ENCODE measurements around the gene YPEL2. TPM values are rescaled to one million over a fixed set of nuclear protein-coding genes. Genes with fewer than 3 reads are reported as not detected.

YPEL2 gene
- total and polyA plus RNA-seq, 4 experiments from 2014 or later: 9.9 to 42.4 (median 31.2) TPM

- peaks cover 57% of the 10 kb centered on the region for H3K4me1 ChIP-seq (ENCODE audit: insufficient read depth, low read length)
- H3K9me3 ChIP-seq (ENCODE audit: control insufficient read depth in 1 of 2, low read length in 2 of 2): no peaks in the 10 kb centered on the region
- H3K27ac Mint-ChIP-seq: no peak overlapping the region
- ChIA-PET CTCF (ENCODE audit: partially characterized antibody) (interaction anchor here (1.4 to 1.5 kb wide), 2 partner anchors 9 to 28 kb away, joined by 4 to 5 read pairs; no protein-coding TSS in a partner anchor), POLR2A (ENCODE audit: partially characterized antibody) (interaction anchor here (1.1 kb wide), 2 partner anchors 9 to 12 kb away, joined by 3 to 4 read pairs; no protein-coding TSS in a partner anchor)
- no peak overlapping the region for H3K4me3 Mint-ChIP-seq
- no peaks in the 10 kb centered on the region for H3K27me3 ChIP-seq (ENCODE audit: insufficient read depth, low read length)
- H3K9me3 Mint-ChIP-seq: no peaks in the 10 kb centered on the region
- no peak for DNase-seq
- H3K4me1 Mint-ChIP-seq: peaks cover 50 to 72% (median 58%) of the 10 kb centered on the region in 4 donors
- H3K27me3 Mint-ChIP-seq: no peaks in the 10 kb centered on the region
- intact Hi-C loops (cut with micrococcal nuclease): no loop called here
- H3K4me3 ChIP-seq (ENCODE audit: low read length in 2 of 2): no peak overlapping the region
- no peaks in the 10 kb centered on the region for H3K36me3 ChIP-seq (ENCODE audit: insufficient read depth, low read length)
- H3K36me3 Mint-ChIP-seq: peaks cover 0 to 4% of the 10 kb centered on the region in 2 donors
- H3K27ac ChIP-seq (ENCODE audit: low read depth, low read length): no peak overlapping the region
Observed at GRCh38 chr17:59338498-59338897, 7.0 kb downstream of the YPEL2 start.

GRCh38 chr17:59341922-59342321, 10.5 kb downstream of the YPEL2 start:
- Mint-ChIP-seq H3K36me3 (peaks cover 0 to 4% of the 10 kb centered on the region in 2 donors), H3K27ac (peak overlapping the region in 1 of 7 donors; percentile 64), H3K27me3 (no peaks in the 10 kb centered on the region), H3K4me3 (no peak overlapping the region), H3K4me1 (peaks cover 46 to 68% (median 56%) of the 10 kb centered on the region in 4 donors), H3K9me3 (no peaks in the 10 kb centered on the region)
- H3K9me3 ChIP-seq (ENCODE audit: control insufficient read depth in 1 of 2, low read length in 2 of 2): no peaks in the 10 kb centered on the region
- intact Hi-C loops (cut with micrococcal nuclease): no loop called here
- ChIA-PET CTCF (ENCODE audit: partially characterized antibody) (interaction anchor here (1.0 kb wide), 1 partner anchor 99 kb away, joined by 3 read pairs; no protein-coding TSS in a partner anchor), POLR2A (ENCODE audit: partially characterized antibody) (interaction anchor here (2.4 kb wide), 1 partner anchor 10 kb away, joined by 10 read pairs; the partner anchor contains the start of gene YPEL2)
- no peak for DNase-seq
- peaks cover 5% of the 10 kb centered on the region for H3K36me3 ChIP-seq (ENCODE audit: insufficient read depth, low read length)
- H3K4me3 ChIP-seq (ENCODE audit: low read length in 2 of 2): no peak overlapping the region
- H3K4me1 ChIP-seq (ENCODE audit: insufficient read depth, low read length): peaks cover 28% of the 10 kb centered on the region
- no peaks in the 10 kb centered on the region for H3K27me3 ChIP-seq (ENCODE audit: insufficient read depth, low read length)
- H3K27ac ChIP-seq (ENCODE audit: low read depth, low read length): no peak overlapping the region

DNA sequence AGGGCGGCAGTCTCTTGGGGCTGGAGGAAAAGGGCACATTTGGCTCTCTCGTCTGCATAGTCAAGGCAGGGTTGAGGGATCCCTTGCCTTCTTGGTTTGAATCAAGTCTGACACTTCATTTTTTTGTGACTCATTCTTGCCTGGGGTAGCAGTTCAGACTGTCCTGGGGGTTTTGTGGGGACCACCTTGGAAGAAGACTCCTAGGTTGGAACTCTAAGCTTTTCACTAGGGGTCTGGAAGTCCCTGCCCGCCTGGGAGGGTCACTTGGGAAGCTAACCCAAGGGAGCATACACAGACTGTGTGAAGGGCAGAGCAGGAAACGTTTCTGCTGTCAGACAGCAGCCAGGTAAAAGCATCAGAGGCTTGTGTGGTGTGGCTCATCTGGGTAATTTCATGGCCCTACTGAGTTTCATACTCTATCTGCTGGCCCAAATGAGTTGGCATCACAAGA, 11.3 kb downstream of the YPEL2 start:
- Histone ChIP-seq H3K9me3 (ENCODE audit: control insufficient read depth in 1 of 2, low read length in 2 of 2) (no peaks in the 10 kb centered on the region), H3K27me3 (ENCODE audit: insufficient read depth, low read length) (no peaks in the 10 kb centered on the region), H3K27ac (ENCODE audit: low read depth, low read length) (no peak overlapping the region), H3K36me3 (ENCODE audit: insufficient read depth, low read length) (peaks cover 6% of the 10 kb centered on the region), H3K4me3 (ENCODE audit: low read length in 2 of 2) (no peak overlapping the region), H3K4me1 (ENCODE audit: insufficient read depth, low read length) (peaks cover 26% of the 10 kb centered on the region)
- intact Hi-C loops (cut with micrococcal nuclease): no loop called here
- no peaks in the 10 kb centered on the region for H3K27me3 Mint-ChIP-seq
- peaks cover 45 to 68% (median 59%) of the 10 kb centered on the region in 4 donors for H3K4me1 Mint-ChIP-seq
- peak overlapping the region in 3 of 8 donors; percentile 0 to 16 (median 4) for H3K4me3 Mint-ChIP-seq
- CTCF ChIA-PET (ENCODE audit: partially characterized antibody): interaction anchor here (0.8 to 1.0 kb wide), 3 partner anchors 13 to 99 kb away, joined by 3 read pairs; no protein-coding TSS in a partner anchor
- DNase-seq: no peak
- no peaks in the 10 kb centered on the region for H3K9me3 Mint-ChIP-seq
- POLR2A ChIA-PET (ENCODE audit: partially characterized antibody): interaction anchor here (0.7 to 2.4 kb wide), 3 partner anchors 11 to 20 kb away, joined by 3 to 10 read pairs (median 3); partner anchors contain the start of gene YPEL2
- peak overlapping the region in 5 of 7 donors; percentile 1 to 80 (median 19) for H3K27ac Mint-ChIP-seq
- peaks cover 0 to 4% of the 10 kb centered on the region in 2 donors for H3K36me3 Mint-ChIP-seq

- peak overlapping the region in 1 of 7 donors; percentile 39 for H3K27ac Mint-ChIP-seq
Observed at GRCh38 chr17:59345476-59345875, 14.0 kb downstream of the YPEL2 start.

DNA sequence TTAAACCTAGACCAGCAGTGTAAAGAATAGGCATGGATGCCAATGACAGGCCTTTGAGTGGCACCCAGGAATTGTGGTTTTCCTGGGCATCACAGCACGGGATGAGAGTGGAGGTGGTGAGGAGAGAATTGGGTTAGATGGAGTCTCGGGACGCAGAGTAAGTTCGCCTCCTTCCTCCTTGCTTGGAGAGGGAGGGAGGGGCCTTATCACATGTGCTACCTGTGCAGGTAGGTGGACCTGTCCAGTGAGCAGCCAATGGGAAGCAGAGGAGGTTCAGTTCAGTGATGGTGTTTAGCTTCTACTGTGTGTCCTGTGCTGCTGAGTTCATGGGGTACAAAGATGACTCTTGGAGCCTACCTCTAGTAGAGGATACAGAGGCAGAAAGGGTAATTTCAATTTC, 14.9 kb downstream of the YPEL2 start:
- no peaks in the 10 kb centered on the region for H3K27me3 Mint-ChIP-seq
- Histone ChIP-seq H3K27me3 (ENCODE audit: insufficient read depth, low read length) (no peaks in the 10 kb centered on the region), H3K9me3 (ENCODE audit: control insufficient read depth in 1 of 2, low read length in 2 of 2) (no peaks in the 10 kb centered on the region), H3K4me1 (ENCODE audit: insufficient read depth, low read length) (peaks cover 23% of the 10 kb centered on the region), H3K4me3 (ENCODE audit: low read length in 2 of 2) (no peak overlapping the region), H3K36me3 (ENCODE audit: insufficient read depth, low read length) (peaks cover 6% of the 10 kb centered on the region), H3K27ac (ENCODE audit: low read depth, low read length) (no peak overlapping the region)
- no peak for DNase-seq
- peaks cover 0 to 2% of the 10 kb centered on the region in 2 donors for H3K36me3 Mint-ChIP-seq
- intact Hi-C loops (cut with micrococcal nuclease): no loop called here
- ChIA-PET POLR2A (ENCODE audit: partially characterized antibody) (interaction anchor here (0.7 kb wide), 1 partner anchor 11 kb away, joined by 3 read pairs; no protein-coding TSS in a partner anchor), CTCF (ENCODE audit: partially characterized antibody) (interaction anchor here (1.1 to 1.4 kb wide), 2 partner anchors 34 to 94 kb away, joined by 3 read pairs; no protein-coding TSS in a partner anchor)
- peaks cover 42 to 80% (median 56%) of the 10 kb centered on the region in 4 donors for H3K4me1 Mint-ChIP-seq
- H3K4me3 Mint-ChIP-seq: no peak overlapping the region
- H3K27ac Mint-ChIP-seq: peak overlapping the region in 1 of 7 donors; percentile 44
- H3K9me3 Mint-ChIP-seq: no peaks in the 10 kb centered on the region

More at GRCh38 chr17:59345476-59345875, 14.0 kb downstream of the YPEL2 start:
- Mint-ChIP-seq H3K36me3 (peaks cover 0 to 2% of the 10 kb centered on the region in 2 donors), H3K9me3 (no peaks in the 10 kb centered on the region), H3K27me3 (no peaks in the 10 kb centered on the region), H3K4me3 (no peak overlapping the region), H3K4me1 (peaks cover 42 to 73% (median 53%) of the 10 kb centered on the region in 4 donors)
- Histone ChIP-seq H3K36me3 (ENCODE audit: insufficient read depth, low read length) (peaks cover 6% of the 10 kb centered on the region), H3K4me3 (ENCODE audit: low read length in 2 of 2) (no peak overlapping the region), H3K4me1 (ENCODE audit: insufficient read depth, low read length) (peaks cover 22% of the 10 kb centered on the region), H3K27ac (ENCODE audit: low read depth, low read length) (no peak overlapping the region), H3K9me3 (ENCODE audit: control insufficient read depth in 1 of 2, low read length in 2 of 2) (no peaks in the 10 kb centered on the region), H3K27me3 (ENCODE audit: insufficient read depth, low read length) (no peaks in the 10 kb centered on the region)
- intact Hi-C loops (cut with micrococcal nuclease): no loop called here
- ChIA-PET POLR2A (ENCODE audit: partially characterized antibody) (interaction anchor here (1.0 to 1.2 kb wide), 2 partner anchors 13 to 35 kb away, joined by 3 to 6 read pairs; no protein-coding TSS in a partner anchor), CTCF (ENCODE audit: partially characterized antibody) (interaction anchor here (1.1 to 1.4 kb wide), 2 partner anchors 33 to 94 kb away, joined by 3 read pairs; no protein-coding TSS in a partner anchor)
- no peak for DNase-seq

DNA sequence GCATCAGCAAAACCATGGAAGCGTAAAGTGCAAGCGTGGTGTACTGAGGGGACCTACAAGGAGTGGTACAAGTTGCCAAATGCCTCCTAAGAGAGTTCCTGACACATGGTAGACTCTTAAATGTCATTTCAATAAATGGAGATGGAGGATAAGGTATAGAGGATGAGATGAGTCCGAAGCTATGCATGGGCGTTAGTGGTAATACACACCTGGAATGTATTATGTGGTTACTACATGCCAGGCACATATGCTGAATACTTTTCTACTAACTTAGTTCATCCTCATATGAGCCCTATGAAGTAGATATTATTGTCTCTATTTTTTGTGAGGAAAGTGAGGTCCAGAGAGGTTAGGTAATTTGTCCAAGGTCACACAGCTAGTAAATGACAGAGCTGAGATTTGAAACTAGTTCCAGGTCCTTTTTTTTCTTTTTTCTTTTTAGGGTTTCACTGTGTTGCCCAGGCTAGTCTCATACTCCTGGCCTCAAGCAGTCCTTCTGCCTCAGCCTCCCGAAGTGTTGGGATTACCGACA, 15.5 kb downstream of the YPEL2 start:
- no peak overlapping the region for H3K27ac ChIP-seq (ENCODE audit: low read depth, low read length)

GRCh38 chr17:59347975-59348391, 16.5 kb downstream of the YPEL2 start:
- Histone ChIP-seq H3K27ac (ENCODE audit: low read depth, low read length) (no peak overlapping the region), H3K27me3 (ENCODE audit: insufficient read depth, low read length) (no peaks in the 10 kb centered on the region), H3K36me3 (ENCODE audit: insufficient read depth, low read length) (peaks cover 6% of the 10 kb centered on the region), H3K9me3 (ENCODE audit: control insufficient read depth in 1 of 2, low read length in 2 of 2) (no peaks in the 10 kb centered on the region), H3K4me1 (ENCODE audit: insufficient read depth, low read length) (peaks cover 22% of the 10 kb centered on the region), H3K4me3 (ENCODE audit: low read length in 2 of 2) (no peak overlapping the region)
- H3K27me3 Mint-ChIP-seq: no peaks in the 10 kb centered on the region
- no peak overlapping the region for H3K4me3 Mint-ChIP-seq
- H3K9me3 Mint-ChIP-seq: no peaks in the 10 kb centered on the region
- intact Hi-C loops (cut with micrococcal nuclease): no loop called here
- no peak for DNase-seq
- ChIA-PET POLR2A (ENCODE audit: partially characterized antibody) (no interaction called here), CTCF (ENCODE audit: partially characterized antibody) (interaction anchor here (1.0 kb wide), 2 partner anchors 8 to 27 kb away, joined by 3 read pairs; no protein-coding TSS in a partner anchor)
- peaks cover 42 to 82% (median 59%) of the 10 kb centered on the region in 4 donors for H3K4me1 Mint-ChIP-seq
- peaks cover 2 to 4% of the 10 kb centered on the region in 2 donors for H3K36me3 Mint-ChIP-seq
- peak overlapping the region in 3 of 7 donors; percentile 29 to 59 (median 37) for H3K27ac Mint-ChIP-seq

More for the DNA sequence above, 15.5 kb downstream of the YPEL2 start:
- peaks cover 22% of the 10 kb centered on the region for H3K4me1 ChIP-seq (ENCODE audit: insufficient read depth, low read length)
- DNase-seq: no peak
- Mint-ChIP-seq H3K27me3 (no peaks in the 10 kb centered on the region), H3K4me1 (peaks cover 41 to 82% (median 58%) of the 10 kb centered on the region in 4 donors), H3K9me3 (no peaks in the 10 kb centered on the region), H3K36me3 (peaks cover 0 to 2% of the 10 kb centered on the region in 2 donors), H3K27ac (peak overlapping the region in 1 of 7 donors; percentile 24), H3K4me3 (no peak overlapping the region)
- no peaks in the 10 kb centered on the region for H3K27me3 ChIP-seq (ENCODE audit: insufficient read depth, low read length)
- H3K9me3 ChIP-seq (ENCODE audit: control insufficient read depth in 1 of 2, low read length in 2 of 2): no peaks in the 10 kb centered on the region
- H3K4me3 ChIP-seq (ENCODE audit: low read length in 2 of 2): no peak overlapping the region
- peaks cover 6% of the 10 kb centered on the region for H3K36me3 ChIP-seq (ENCODE audit: insufficient read depth, low read length)
- intact Hi-C loops (cut with micrococcal nuclease): no loop called here
- ChIA-PET CTCF (ENCODE audit: partially characterized antibody) (interaction anchor here (1.0 kb wide), 1 partner anchor 9 kb away, joined by 3 read pairs; no protein-coding TSS in a partner anchor), POLR2A (ENCODE audit: partially characterized antibody) (interaction anchor here (0.7 kb wide), 1 partner anchor 11 kb away, joined by 3 read pairs; no protein-coding TSS in a partner anchor)

All from CD4-positive, alpha-beta memory T cell (primary cell).